Caco-2 (cell line): ENCODE measurements around the gene EIF3F. TPM values are rescaled to one million over a fixed set of nuclear protein-coding genes. Genes with fewer than 3 reads are reported as not detected.

Source experiments
- BruUV-seq: library from RNA; stranded (reverse); fragments of 400-500 nt; replicated peaks from 2 replicates; lab custom pipeline; 2021; lab: Mats Ljungman, UMichigan
- CTCF ChIA-PET: fragments of 300-600 bp; sonication (Branson Sonifier 250); formaldehyde crosslinking; loops from one replicate; lab custom pipeline; 2022; ENCODE audit warnings: antibody characterized with exemption; lab: Charles Lee
- POLR2A ChIA-PET: fragments of 300-600 bp; sonication (Branson Sonifier 250); formaldehyde crosslinking; loops from one replicate; lab custom pipeline; 2022; ENCODE audit warnings: antibody characterized with exemption; lab: Charles Lee
- DNase-seq, 2 experiments: peaks; one replicate each; pipeline versions ENCODE4 v3.0.0 to v3.0.0-alpha.2; 2020 to 2022
- H3K27me3 ChIP-seq: replicated peaks from 2 replicates; pipeline ENCODE4 v1.6.0; 2011; ENCODE audit warnings: low read length; ENCODE audit not compliant: control insufficient read depth, insufficient read depth
- H3K36me3 ChIP-seq: 2 replicates; pipeline ENCODE4 v1.5.1; 2011; ENCODE audit warnings: low read length; ENCODE audit not compliant: control insufficient read depth, insufficient read depth
- H3K4me1 ChIP-seq: fragments of 250-450 bp; sonication (Bioruptor Pico); 2 replicates; pipeline ENCODE4 v1.5.1; 2020; ENCODE audit warnings: mild to moderate bottlenecking
- H3K4me3 ChIP-seq: 2 replicates; pipeline ENCODE4 v1.5.1; 2011; ENCODE audit warnings: low read depth, mild to moderate bottlenecking, control low read depth, low read length
- H3K9me3 ChIP-seq: fragments of 250-450 bp; sonication (Bioruptor Pico); 2 replicates; pipeline ENCODE4 v1.5.1; 2020; ENCODE audit warnings: mild to moderate bottlenecking, moderate library complexity
- H3K27ac Mint-ChIP-seq: one replicate; pipeline ENCODE4 v1.8.0; 2022; ENCODE audit warnings: mixed read lengths; ENCODE audit not compliant: unreplicated experiment
- H3K27me3 Mint-ChIP-seq: one replicate; pipeline ENCODE4 v1.8.0; 2022; ENCODE audit warnings: mixed read lengths; ENCODE audit not compliant: insufficient read depth, unreplicated experiment
- H3K36me3 Mint-ChIP-seq: one replicate; pipeline ENCODE4 v1.8.0; 2022; ENCODE audit warnings: mild to moderate bottlenecking, mixed read lengths; ENCODE audit not compliant: insufficient read depth, unreplicated experiment
- H3K4me1 Mint-ChIP-seq: one replicate; pipeline ENCODE4 v1.8.0; 2022; ENCODE audit warnings: low read depth, mixed read lengths; ENCODE audit not compliant: unreplicated experiment
- H3K4me3 Mint-ChIP-seq: one replicate; pipeline ENCODE4 v1.8.0; 2022; ENCODE audit warnings: mild to moderate bottlenecking, moderate library complexity, mixed read lengths; ENCODE audit not compliant: unreplicated experiment
- H3K9me3 Mint-ChIP-seq: one replicate; pipeline ENCODE4 v1.8.0; 2022; ENCODE audit warnings: mixed read lengths; ENCODE audit not compliant: unreplicated experiment
- intact Hi-C: fragments of 100-400 bp; cut with micrococcal nuclease; formaldehyde crosslinking; loops from one replicate; pipeline ENCODE4 v1.10.0; 2022; ENCODE audit not compliant: unreplicated experiment
- total RNA-seq: library from RNA; stranded (reverse); gene quantifications from 2 replicates; pipeline ENCODE4 v1.2.3, GENCODE V29; 2022
- TF ChIP-seq, protein P1 (sequence below), 2 experiments: fragments of 200-600 bp in 1 of 2; IDR thresholded peaks; 1 replicate in 1 of 2; 2 replicates in 1 of 2; pipeline versions ENCODE4 v1.5.1 to v1.8.0; 2011 to 2022; ENCODE audit warnings: antibody characterized with exemption in 1 of 2, control low read depth in 1 of 2, inconsistent platforms in 1 of 2, low read depth in 1 of 2, low read length in 1 of 2, mild to moderate bottlenecking in 1 of 2, moderate library complexity in 1 of 2; ENCODE audit not compliant: insufficient read depth in 1 of 2, severe bottlenecking in 1 of 2, unreplicated experiment in 1 of 2

EIF3F gene
- total RNA-seq, 1 experiment from 2014 or later: 315 TPM

DNA sequence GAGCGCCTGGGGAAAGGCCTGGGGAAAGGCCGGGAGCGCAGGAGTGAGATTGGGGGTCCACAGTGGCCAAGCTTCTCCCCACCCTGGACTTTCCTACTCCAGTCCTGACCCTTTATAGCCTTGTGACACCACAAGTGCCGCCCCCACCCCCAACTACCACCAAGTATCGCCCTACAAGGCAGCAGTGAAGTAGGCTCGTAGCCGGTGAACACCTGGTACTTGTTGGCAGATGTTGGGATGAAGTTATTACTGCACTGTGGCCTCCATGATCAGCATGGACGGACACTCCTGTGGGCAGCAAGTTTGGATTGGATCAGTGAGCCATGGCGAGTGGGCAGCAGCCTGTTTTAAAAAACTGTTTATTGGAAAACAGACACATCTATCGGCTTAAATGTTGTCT lies 45.0 kb downstream of the EIF3F start:
- H3K4me3 ChIP-seq: no peak overlapping the region
- H3K4me1 Mint-ChIP-seq: no peaks in the 10 kb centered on the region
- H3K4me1 ChIP-seq: no peaks in the 10 kb centered on the region
- H3K27ac Mint-ChIP-seq: no peak overlapping the region
- TF ChIP-seq, protein P1, sequence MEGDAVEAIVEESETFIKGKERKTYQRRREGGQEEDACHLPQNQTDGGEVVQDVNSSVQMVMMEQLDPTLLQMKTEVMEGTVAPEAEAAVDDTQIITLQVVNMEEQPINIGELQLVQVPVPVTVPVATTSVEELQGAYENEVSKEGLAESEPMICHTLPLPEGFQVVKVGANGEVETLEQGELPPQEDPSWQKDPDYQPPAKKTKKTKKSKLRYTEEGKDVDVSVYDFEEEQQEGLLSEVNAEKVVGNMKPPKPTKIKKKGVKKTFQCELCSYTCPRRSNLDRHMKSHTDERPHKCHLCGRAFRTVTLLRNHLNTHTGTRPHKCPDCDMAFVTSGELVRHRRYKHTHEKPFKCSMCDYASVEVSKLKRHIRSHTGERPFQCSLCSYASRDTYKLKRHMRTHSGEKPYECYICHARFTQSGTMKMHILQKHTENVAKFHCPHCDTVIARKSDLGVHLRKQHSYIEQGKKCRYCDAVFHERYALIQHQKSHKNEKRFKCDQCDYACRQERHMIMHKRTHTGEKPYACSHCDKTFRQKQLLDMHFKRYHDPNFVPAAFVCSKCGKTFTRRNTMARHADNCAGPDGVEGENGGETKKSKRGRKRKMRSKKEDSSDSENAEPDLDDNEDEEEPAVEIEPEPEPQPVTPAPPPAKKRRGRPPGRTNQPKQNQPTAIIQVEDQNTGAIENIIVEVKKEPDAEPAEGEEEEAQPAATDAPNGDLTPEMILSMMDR (IDR thresholded peaks at IDR 0.05; ENCODE audit: insufficient read depth in 1 of 2, low read depth in 1 of 2, low read length in 1 of 2, severe bottlenecking in 1 of 2, unreplicated experiment in 1 of 2): no peak
- no peaks in the 10 kb centered on the region for H3K36me3 ChIP-seq
- H3K9me3 Mint-ChIP-seq: no peaks in the 10 kb centered on the region
- H3K36me3 Mint-ChIP-seq: no peaks in the 10 kb centered on the region
- 0 out of 2 replicates have a peak, but pooled peaks cover under 1% of the 10 kb centered on the region for H3K9me3 ChIP-seq
- ChIA-PET POLR2A (no interaction called here), CTCF (interaction anchor here (0.8 to 4.0 kb wide), 4 partner anchors 26 to 66 kb away, joined by 3 to 103 read pairs (median 18); no protein-coding TSS in a partner anchor)
- no peaks in the 10 kb centered on the region for H3K27me3 ChIP-seq
- intact Hi-C loops: no loop called here
- DNase-seq: no peak
- BruUV-seq: no TSS peak
- H3K4me3 Mint-ChIP-seq: no peak overlapping the region
- H3K27me3 Mint-ChIP-seq: peaks cover 15% of the 10 kb centered on the region

DNA sequence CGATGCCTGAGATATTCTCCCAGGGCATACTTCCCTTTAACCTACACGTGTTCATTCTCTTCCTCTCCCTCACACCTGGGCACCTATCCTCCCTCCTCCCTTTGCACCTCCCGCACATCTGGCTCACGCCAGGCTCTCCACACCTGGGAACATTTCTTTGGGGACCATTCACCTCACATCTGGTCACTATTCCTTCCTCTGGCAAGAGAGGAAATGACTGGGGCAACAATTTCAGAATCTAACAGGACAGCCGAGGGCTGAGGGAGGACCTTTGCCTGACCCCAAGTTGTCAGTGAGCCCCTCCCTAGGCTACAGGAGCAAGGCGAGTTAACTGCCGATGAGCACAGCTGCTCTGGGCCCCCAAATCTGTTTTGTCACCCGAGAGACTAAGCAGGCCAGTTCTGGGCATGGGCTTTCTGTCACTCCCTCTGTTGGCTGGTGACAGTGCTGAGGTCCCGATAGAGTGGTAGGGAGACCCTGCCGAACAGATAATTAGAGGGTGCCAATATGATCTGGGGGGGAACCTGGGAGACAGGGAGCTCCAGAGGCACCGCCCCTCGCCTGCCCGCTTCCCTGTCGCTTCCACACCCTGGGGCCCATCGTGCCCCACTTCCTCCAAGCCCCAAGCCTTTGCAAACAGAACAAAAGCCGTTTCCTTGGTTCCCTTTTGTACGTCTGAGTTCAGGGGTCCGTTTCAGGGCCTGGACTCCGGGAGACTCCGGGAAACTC lies 45.6 kb downstream of the EIF3F start:
- Mint-ChIP-seq H3K27ac (no peak overlapping the region), H3K27me3 (peaks cover 18% of the 10 kb centered on the region), H3K4me3 (peak overlapping the region; percentile 16), H3K4me1 (no peaks in the 10 kb centered on the region), H3K9me3 (no peaks in the 10 kb centered on the region), H3K36me3 (no peaks in the 10 kb centered on the region)
- intact Hi-C loops: loop anchor here (1.0 kb wide), 3 partner anchors 26 to 67 kb away; no protein-coding TSS in a partner anchor
- Histone ChIP-seq H3K4me3 (no peak overlapping the region), H3K27me3 (no peaks in the 10 kb centered on the region), H3K36me3 (no peaks in the 10 kb centered on the region), H3K9me3 (no peaks in the 10 kb centered on the region), H3K4me1 (no peaks in the 10 kb centered on the region)
- CTCF ChIA-PET: interaction anchor here (0.7 to 4.0 kb wide), 8 partner anchors 17 to 161 kb away, joined by 3 to 103 read pairs (median 4); no protein-coding TSS in a partner anchor
- TF ChIP-seq, protein P1 (IDR thresholded peaks at IDR 0.05; ENCODE audit: insufficient read depth in 1 of 2, low read depth in 1 of 2, low read length in 1 of 2, severe bottlenecking in 1 of 2, unreplicated experiment in 1 of 2): no peak
- DNase-seq: no peak
- POLR2A ChIA-PET: no interaction called here
- no TSS peak for BruUV-seq

DNA sequence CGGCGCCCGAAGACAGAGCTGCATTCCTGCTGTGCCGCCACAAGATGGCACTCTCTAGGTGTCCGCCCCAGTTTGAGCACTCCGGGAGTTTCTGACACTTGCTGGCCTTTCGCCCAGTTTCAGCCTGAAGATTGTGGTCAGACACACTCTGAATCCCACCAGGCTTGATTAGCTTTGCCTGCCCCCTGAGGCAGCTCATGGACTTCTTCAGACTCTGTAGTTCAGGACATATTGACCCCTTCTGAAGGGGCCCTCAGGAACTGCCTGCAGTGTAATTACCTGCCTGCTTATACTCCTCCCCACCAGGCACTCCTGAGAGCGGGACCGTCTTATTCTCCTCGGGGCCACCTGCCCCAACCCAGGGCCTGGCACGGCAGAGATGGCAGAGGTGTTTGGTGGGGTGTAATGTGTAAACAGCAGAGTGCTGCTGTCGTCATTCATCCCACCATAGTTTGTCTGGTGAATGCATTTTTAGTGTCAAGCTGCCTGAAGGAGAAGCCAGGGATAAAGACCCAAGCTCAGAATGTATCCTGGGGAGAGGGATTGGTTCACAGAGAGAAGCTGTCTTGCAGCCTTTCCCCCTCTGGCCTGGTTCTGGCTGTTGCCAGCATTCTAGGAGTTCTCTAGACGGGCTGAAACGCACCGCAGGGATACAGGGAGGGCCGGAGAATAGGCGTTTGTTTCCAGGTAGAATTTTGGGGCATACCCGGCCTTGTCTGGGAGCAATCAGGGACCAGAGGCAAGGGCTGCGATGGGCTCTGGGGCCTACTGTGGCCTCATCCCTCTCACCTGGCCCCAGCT lies 46.4 kb downstream of the EIF3F start:
- Mint-ChIP-seq H3K4me3 (peak overlapping the region; percentile 16), H3K9me3 (no peaks in the 10 kb centered on the region), H3K4me1 (no peaks in the 10 kb centered on the region), H3K27me3 (peaks cover 21% of the 10 kb centered on the region), H3K27ac (no peak overlapping the region), H3K36me3 (no peaks in the 10 kb centered on the region)
- TF ChIP-seq, protein P1 (IDR thresholded peaks at IDR 0.05; ENCODE audit: insufficient read depth in 1 of 2, low read depth in 1 of 2, low read length in 1 of 2, severe bottlenecking in 1 of 2, unreplicated experiment in 1 of 2): peak; percentile 80 to 94
- POLR2A ChIA-PET: no interaction called here
- Histone ChIP-seq H3K27me3 (no peaks in the 10 kb centered on the region), H3K9me3 (no peaks in the 10 kb centered on the region), H3K36me3 (no peaks in the 10 kb centered on the region), H3K4me3 (no peak overlapping the region), H3K4me1 (no peaks in the 10 kb centered on the region)
- intact Hi-C loops: loop anchor here (1.0 kb wide), 3 partner anchors 27 to 66 kb away; no protein-coding TSS in a partner anchor
- no TSS peak for BruUV-seq
- CTCF ChIA-PET: interaction anchor here (0.7 to 4.0 kb wide), 9 partner anchors 16 to 160 kb away, joined by 3 to 103 read pairs (median 4); no protein-coding TSS in a partner anchor
- DNase-seq: peak; percentile 60 to 69
